GM23338 (cell line): ENCODE results near the gene HLA-DMB.

ENCODE experiments used
- CREB1 ChIP-seq: fragments of 250-450 bp; sonication (Bioruptor Pico); IDR thresholded peaks from 2 replicates; pipeline ENCODE4 v1.5.0; 2020; ENCODE audit warnings: low read depth, mild to moderate bottlenecking, moderate library complexity
- CTCF ChIP-seq, 2 experiments: fragments of 200-600 bp in 1 of 2; sonication (generic) in 1 of 2; conservative IDR thresholded peaks; 2 replicates each; pipeline versions ENCODE4 v1.5.1 to v1.6.1; 2016 to 2017; ENCODE audit warnings: antibody characterized with exemption in 2 of 2, low read depth in 2 of 2, mild to moderate bottlenecking in 2 of 2, moderate library complexity in 1 of 2
- EZH2 ChIP-seq: fragments of 200-600 bp; sonication (generic); IDR thresholded peaks from one replicate; pipeline ENCODE4 v1.8.0; 2017; ENCODE audit warnings: antibody characterized with exemption, mild to moderate bottlenecking, low read depth; ENCODE audit not compliant: unreplicated experiment
- EZH2phosphoT487 ChIP-seq: fragments of 200-600 bp; sonication (generic); IDR thresholded peaks from one replicate; pipeline ENCODE4 v1.8.1; 2018; ENCODE audit warnings: antibody characterized with exemption; ENCODE audit not compliant: unreplicated experiment
- NANOG ChIP-seq: IDR thresholded peaks from 2 replicates; pipeline ENCODE4 v1.6.1; 2016; ENCODE audit warnings: antibody characterized with exemption, borderline replicate concordance
- POLR2AphosphoS5 ChIP-seq: IDR thresholded peaks from 2 replicates; pipeline ENCODE4 v1.6.1; 2016; ENCODE audit warnings: antibody characterized with exemption, low read depth
- REST ChIP-seq: IDR thresholded peaks from one replicate; pipeline ENCODE4 v1.6.1; 2018; ENCODE audit warnings: antibody characterized with exemption; ENCODE audit not compliant: unreplicated experiment
- STAT1 ChIP-seq: IDR thresholded peaks from one replicate; pipeline ENCODE4 v1.6.1; 2016; ENCODE audit warnings: antibody characterized with exemption; ENCODE audit not compliant: unreplicated experiment

- TF ChIP-seq CTCF (conservative IDR thresholded peaks at IDR 0.05; ENCODE audit: low read depth in 2 of 2), result no peak
- no peak for TF ChIP-seq STAT1
- TF ChIP-seq EZH2, result no peak
- peak; percentile 92 for TF ChIP-seq POLR2AphosphoS5
- TF ChIP-seq REST, result no peak
- TF ChIP-seq CREB1, result peak; percentile 19; the same call in 1 of the 2 replicates
- no peak for TF ChIP-seq NANOG
- TF ChIP-seq EZH2phosphoT487, result no peak
Measured at GRCh38 chr6:32894085-32895005, 46.5 kb downstream of the HLA-DMB start.
